22Rv1 (cell line): ENCODE data around the gene GDPD2.

ENCODE experiments used
- H3K27ac ChIP-seq: fragments of 450-650 bp; 2 replicates; pipeline ENCODE4 v1.5.1; 2017
- CTCF ChIP-seq: fragments of 450-650 bp; IDR thresholded peaks from 2 replicates; pipeline ENCODE4 v1.5.1; 2017; ENCODE audit warnings: mild to moderate bottlenecking
- ZFX ChIP-seq: fragments of 450-650 bp; IDR thresholded peaks from 2 replicates; pipeline ENCODE4 v1.6.1; 2017; ENCODE audit warnings: antibody characterized with exemption, borderline replicate concordance

The GDPD2 gene

GRCh38 chrX:70437921-70438665, 15.0 kb downstream of the GDPD2 start:
- no peak overlapping the region for H3K27ac ChIP-seq
- TF ChIP-seq CTCF (no peak), ZFX (no peak)

DNA sequence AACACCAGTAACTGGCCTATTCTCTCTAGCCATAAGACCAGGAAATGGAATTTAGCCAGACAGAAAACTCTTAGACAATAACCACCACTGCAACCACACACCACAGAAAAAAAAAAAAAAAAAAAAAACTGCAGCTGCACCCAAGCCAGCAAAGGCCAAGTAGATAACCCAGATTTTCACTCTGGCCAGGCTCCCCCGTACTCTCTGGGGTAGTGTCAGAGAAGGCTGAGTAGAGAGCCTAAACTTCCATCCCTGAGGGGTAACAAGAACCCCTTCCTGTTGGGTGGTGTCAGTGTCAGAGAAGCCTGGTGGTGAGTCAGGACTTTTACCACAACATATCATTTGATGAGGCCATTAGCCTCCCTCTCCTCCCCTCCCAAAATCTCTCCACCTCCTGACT, 15.9 kb downstream of the GDPD2 start:
- TF ChIP-seq ZFX (no peak), CTCF (no peak)
- no peak overlapping the region for H3K27ac ChIP-seq

GRCh38 chrX:70442224-70442623, 19.1 kb downstream of the GDPD2 start:
- TF ChIP-seq CTCF (no peak), ZFX (no peak)
- H3K27ac ChIP-seq: no peak overlapping the region

GRCh38 chrX:70444326-70444945, 21.3 kb downstream of the GDPD2 start, which contains the start of gene DLG3:
TSS of gene DLG3 (plus strand) at chrX:70444835. CDS start at chrX:70445202, 367 bp downstream.
- H3K27ac ChIP-seq: no peak within 1 kb of the TSS
- TF ChIP-seq CTCF (no peak), ZFX (no peak)

DNA sequence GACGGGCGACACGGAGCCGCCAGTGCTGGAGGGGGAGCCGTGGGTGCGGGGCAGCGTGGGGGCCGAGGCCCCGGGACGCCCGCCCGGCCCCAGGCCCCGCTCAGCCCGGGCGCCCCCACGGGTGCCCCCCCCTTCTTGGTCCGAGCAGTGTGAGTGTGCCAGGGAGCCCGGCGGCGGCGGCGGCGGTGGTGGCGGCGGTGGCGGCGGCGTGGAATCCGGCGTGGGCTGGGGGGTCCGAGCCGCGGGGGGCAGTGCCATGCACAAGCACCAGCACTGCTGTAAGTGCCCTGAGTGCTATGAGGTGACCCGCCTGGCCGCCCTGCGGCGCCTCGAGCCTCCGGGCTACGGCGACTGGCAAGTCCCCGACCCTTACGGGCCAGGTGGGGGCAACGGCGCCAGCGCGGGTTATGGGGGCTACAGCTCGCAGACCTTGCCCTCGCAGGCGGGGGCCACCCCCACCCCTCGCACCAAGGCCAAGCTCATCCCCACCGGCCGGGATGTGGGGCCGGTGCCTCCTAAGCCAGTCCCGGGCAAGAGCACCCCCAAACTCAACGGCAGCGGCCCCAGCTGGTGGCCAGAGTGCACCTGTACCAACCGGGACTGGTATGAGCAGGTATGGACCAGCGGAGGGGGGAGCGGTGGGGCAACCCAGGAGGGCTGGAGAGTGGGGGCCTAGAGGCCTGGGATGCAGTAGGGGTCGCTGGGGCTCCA, 22.0 kb downstream of the GDPD2 start:
- H3K27ac ChIP-seq: no peak overlapping the region
- TF ChIP-seq CTCF: no peak
- no peak for TF ChIP-seq ZFX

DNA sequence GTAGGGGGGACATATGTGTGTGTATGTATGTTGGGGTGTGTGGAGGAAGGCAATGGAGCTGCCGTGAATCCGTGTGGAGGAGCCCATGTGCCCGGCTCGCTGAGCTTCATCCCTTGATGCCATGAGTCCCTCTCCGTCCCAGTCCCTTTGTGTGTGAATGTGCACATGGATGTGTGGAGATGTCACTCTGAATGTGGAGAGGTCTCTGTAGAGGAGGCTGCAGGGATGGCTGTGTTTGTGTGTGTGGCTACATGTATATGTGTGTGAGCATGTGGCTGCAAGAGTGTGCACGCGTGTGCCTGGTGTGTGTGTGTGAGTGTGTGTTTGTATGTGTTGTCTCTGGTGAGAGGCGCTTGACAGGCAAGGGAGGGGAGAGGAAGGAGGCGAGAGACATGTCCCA, 22.8 kb downstream of the GDPD2 start:
- TF ChIP-seq CTCF: no peak
- no peak for TF ChIP-seq ZFX
- no peak overlapping the region for H3K27ac ChIP-seq
